ENCODE results near the gene MAJIN.

MAJIN gene

DNA sequence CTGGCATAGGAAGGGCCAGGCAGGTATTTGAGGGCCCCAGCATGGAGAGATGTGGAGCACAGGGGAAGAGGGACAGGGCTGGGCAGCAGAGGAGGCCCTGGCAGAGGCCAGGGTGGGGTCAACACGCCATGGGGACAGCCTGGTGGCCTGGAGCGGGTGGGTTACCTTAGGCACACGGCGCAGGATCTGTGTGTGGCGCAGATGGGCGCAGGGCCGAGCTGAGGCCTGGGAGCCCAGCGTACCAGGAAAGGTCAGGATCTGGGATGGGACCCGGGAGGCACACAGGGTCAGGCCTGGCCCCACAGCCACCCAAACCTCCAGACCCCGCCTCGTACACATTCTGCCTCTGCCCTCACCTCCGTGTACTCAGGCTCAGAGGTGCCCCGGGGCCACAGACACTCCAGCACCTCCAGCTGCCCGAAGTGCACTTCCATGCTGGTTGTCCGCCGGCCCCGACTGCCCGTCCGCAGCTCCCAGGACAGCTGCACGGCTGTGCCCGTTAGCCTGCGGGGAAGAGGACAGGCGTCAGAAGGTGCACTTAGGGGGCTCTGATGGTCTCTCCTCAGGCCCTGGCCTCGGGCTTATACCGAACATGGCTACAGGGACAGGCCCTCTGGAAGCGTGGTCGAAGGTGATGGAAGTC is 61.3 kb downstream of the MAJIN start:
- no peak for DNase-seq

DNA sequence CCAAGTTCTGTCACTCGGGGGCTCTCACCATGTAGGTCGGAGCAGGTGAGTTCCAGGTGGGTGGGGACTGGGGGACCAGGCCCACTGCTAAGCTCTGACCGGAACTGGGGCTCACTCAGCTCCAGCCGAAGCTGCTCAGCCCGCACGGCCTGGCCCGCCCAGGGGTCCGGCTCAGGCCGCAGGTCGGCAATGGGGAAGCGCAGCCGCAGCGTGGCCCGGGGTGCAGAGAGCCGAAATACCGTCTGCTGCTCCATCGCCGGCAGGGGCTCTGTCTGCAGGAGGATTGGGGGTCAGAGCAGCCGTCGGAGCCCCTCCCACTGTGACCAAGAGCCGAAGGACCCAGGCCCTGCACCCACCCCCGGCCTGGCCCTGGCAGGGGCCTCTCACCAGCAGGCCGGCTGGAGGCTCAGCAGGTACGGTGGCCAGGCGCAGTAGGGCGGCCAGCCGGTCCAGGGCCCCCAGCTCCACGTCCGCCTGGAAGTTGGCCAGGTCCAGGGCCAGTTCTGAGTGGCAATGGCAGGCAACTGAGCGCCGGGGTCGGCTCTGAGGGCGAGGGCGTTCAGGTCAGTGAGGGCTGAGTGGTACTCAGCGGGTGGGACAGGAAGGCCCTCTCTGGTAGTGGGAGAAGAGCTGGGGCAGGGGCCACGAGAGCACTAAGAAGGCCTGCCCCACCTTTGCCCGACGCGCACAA is 62.1 kb downstream of the MAJIN start:
- DNase-seq, result no peak

DNA sequence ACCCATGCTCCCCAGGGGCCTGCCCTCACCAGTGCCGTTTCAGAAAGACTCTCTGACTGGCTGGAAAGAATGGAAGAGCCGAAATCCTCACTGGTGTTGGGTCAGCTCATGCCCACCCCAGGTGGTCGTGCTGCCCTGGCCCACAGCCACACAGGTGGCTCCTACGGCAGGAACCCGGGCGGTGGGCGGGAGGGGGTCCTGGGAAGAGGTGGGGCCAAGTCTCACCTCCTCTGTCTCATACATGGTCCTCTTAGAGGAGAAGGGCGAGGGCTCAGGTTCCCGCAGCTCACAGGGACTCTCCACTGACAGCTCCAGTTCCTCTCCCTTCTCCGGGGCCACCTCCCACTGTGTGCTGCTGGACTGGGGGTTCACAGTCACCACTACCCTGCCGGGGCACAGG is 63.1 kb downstream of the MAJIN start:
- DNase-seq, result no peak

DNA sequence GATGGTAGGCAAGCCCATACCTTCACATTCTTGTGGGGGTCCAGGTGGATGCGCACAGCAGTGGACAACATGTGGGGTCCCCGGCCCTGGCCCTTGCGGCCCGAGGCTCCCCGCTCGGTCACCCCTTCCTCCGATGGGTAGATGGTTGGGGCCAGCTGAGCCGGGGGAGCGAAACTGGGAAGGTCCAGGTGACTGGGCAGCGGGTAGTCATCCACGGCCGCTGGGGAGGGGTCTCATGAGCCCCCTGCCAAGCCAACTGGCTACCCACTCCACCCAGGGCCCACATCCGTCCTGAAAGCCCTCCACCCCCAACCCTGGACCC is 65.6 kb downstream of the MAJIN start:
- no peak for DNase-seq

DNA sequence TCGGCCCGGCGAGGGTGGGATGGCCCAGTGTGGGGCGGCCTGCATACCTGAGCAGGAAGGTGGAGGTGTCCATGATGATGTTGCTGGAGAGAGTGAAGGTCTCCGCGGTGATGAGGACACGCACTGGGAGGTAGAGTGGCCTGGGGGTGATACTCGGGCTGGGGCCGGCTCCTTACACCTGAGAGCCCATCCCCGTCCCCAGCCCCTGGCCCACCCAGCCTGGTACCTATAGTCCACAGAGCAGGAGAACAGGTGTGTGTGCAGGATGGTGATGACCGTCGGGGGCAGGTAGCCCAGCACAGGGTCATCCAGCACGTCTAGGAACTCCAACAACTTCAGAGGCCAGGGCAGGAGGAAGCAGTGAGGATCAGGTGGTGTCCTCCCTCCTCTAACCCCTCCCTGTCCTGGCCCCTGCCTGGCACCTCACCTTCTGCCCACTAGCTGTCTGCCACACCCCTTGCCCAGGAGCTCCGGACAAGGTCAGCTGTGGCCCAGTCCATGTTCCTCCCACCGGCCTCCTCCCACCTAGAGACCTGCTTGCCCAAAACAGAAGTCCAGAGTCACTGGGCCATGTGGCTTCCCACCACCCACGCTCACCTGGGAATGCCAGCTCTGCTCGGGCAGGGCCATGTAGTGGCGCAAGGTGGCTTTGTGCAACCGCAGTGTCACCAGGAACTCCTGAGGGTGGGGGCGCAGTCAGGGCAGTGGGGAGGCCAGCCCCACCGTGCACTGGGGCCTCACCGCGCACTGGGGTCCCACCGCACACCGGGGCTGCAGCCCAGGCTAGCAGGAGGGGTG is 66.2 kb downstream of the MAJIN start:
- no peak for DNase-seq

DNA sequence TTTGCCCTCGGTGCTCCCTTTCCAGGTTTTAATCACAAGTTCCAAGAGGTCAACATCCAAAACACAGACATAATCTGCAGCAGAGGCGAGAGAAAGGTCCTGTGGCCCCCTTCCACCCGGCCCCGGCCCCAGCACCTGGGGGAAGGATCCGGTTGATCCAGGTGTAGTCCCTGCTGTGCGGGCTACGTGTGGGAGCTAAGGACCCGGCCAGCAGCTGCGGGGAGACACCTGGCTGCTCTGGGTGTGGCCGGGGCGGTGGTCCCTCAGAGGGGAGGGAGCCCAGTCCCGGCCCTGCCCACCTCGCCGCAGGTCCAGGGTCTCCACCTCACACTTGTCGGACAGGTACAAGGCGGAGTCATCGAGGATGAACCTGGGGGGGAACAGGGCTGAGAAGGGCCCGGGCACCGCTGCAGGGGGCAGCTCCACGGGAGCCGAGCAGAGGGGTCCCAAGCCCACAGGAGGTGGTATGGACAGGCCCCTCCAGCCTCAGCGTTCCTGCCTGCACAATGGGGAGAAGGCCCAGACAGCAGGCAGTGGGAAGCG is 68.5 kb downstream of the MAJIN start:
- no peak for DNase-seq

DNA sequence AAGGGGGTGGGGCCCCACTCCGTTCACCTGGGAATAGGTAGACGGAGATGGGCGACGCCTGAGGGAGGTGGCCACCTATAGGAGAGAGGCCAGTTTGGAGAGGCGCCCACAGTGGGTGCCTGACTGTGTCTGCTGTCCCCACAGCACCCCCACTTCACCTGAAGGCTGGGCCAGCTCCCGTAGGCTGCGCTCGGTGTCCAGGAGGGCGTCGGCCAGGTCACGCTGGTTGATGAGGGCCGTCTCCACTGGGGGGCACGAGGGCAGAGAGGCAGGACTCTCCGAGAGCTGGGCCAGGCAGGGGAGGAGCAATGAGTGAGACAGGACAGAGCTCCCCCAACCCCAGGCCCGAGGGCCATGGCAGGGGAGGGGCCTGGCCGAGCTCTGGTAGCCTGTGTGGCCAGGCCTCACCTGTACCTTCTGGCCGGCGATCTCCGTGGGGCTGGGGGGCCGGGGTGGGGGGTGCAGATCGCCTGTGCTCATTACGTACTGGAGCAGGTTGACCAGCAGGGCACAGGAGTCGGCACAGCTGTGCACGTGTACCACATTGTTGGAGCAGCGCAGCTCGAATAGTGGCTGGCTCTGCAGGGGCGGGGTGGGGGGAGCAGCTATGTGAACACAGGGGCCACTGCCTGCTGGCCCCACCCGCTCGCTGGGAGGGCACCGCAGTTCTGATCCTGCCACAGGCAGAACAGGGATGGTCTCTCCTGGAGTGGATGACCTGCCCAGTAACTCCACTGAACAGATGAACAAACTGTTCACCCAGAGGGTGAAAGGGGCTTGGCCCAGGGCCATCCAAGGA is 69.6 kb downstream of the MAJIN start:
- no peak for DNase-seq

DNA sequence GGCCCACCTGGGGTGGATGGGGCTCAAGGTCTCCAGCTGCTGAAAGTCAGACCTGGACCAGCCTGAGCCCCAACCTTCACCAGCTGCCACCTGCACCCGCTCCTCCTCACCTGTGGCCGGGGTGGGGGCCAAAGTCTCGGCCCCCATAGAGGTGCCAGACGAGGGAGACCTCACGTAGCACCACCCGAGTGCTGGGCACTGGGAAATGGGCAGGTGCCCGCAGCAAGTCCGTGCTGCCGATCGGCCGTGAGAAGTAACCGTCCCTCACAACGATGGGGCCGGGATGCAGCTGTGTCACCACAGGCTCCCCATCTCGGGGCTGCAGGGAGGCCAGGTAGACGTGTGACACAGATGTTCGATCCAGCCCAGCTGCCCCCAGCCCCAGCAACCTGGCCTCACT is 71.1 kb downstream of the MAJIN start:
- no peak for DNase-seq

DNA sequence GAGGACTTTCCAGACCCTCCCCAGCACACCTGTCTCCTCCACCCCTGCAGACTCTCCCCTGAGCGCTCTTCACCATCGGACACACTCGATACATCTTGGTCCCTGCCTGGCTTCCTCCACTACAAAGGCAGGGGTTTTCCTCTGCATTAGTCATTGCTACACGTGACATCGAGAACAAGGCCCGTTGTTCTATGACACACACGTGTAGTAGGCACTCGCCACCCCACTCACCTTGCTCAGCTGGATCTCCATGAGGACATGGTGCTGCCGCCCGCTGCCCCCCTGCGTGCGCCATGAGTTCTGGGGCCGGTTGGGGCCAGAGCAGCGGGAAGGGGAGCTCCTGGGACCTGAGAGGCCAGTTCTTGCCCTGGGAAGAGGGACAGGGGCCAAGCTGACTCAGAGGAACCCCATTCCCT is 71.6 kb downstream of the MAJIN start:
- peak; percentile 55 for DNase-seq

DNA sequence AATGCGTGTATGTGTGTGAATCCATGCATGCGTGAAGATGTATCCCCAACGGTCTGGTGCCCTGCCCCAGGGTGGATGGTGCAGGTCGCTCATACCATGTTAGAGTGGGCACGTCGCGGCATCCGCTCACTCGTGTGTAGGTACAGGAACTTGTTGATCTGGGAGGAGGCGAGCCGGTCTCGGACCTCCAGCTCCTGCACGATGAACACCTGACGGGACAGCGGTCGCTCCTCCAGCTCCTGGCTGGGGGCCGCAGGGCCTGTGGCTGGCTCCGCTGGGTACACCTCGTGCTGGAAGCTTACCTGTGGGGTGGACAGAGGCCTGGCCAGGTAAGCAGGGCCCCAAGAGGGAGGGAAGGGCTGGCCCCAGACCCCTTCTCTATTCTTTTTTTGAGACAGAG is 73.4 kb downstream of the MAJIN start:
- no peak for DNase-seq

DNA sequence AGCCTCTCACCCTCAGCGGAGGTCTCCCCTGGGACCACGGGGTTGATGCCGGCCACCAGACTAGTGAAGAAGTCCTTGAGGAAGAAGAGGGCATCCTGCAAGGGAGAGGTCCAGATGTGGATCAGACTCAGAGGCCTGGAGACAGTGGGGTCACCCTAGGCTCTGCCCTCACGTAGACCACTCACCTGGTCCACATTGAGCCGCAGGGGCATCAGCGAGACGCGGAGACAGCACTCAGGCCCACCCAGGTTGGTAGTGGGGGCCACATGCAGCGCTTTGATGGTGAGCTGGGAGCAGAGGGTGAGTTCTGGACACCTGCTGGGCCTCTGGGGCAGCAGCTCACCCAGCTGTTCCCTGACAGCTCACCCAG is 73.8 kb downstream of the MAJIN start:
- DNase-seq, result no peak

DNA sequence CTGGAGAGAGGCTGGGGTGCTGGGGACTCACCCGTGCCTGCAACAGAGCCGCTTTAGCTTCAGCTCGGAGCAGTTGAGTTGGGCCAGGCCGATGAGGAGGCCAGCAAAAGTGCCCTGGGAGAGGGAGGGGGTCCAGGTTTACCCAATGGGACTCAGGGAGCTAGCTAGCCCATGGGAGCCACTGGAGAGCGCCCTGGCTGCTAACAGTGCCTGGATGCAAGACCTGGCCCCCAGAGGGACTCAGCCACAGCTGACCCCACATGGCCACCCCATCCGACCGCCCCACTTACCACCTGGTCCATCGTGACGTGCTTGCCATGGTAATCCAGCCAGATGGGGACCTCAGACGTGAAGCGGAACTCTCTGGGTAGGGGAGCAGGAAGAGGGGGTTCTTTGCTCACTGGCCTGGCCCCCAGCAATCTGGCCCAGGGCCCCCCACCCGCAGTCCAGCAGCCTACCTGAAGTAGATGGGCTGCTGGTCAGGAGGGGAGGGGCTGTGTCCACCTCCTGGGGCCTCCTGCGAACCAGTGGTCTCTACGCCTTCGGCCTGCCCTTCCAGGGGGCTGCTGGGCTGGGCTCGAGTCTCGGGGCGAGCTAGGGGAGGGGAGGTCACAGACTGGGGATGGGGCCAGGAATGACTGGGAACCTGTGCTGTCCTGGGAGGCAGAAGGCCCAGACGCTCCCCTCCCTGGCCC is 74.4 kb downstream of the MAJIN start:
- no peak for DNase-seq

DNA sequence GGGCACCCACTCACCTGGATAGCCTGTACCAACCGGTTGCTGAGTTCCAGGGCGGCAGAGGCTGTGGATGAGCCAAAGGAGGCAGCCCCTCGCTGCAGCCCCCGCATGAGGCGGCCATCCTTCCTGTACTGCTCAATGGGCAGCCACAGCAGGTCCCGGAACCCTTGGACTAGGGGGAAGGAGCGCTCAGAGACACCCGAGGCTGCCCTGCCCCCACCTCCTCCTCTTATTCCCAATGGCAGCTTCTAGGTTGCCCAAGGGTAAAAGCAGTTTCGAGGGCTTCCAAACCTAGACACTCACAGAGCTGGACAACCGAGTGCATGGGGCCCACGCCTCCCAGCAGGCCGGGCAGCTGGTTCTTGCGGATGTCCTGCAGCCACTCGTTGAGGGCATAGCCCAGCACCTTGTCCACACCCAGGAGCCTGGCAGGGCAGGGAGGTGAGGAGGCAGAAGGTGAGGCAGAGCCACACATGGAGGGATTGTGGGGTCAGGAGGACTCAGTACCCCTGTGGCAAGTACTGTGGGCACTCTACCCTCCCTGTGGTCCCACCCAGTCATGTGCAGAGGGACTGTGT is 75.4 kb downstream of the MAJIN start:
- no peak for DNase-seq

DNA sequence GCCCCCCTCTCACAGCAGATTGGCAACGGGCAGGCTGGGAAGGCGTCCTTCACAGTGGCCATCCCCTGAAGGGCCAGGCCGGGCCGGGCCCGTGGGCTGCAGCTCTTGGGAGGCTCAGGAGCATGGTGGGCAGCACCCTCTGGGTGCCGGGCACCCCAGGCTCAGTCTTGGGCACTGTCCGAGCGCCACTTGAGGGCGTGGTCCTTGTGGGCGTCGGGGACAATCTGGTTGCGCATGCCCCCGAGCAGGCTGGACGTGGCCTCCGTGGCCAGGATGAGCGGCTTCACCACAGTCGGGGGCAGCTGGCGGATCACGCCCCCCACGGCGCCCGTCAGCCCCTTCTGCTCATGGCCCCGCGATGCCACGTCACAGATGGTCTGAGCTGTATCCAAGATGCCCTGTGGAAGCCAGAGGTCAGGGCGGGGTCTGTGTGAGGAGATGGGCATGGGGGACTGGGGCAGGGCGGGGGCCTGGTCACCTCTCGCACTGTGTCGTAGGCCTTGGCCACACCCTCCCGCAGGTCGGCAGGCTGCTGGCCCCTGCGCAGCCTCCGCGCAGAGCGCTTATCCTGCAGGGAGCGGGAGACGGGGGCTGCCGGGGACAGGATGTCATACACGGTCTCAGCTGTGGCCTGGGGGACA is 77.0 kb downstream of the MAJIN start:
- no peak for DNase-seq

DNA sequence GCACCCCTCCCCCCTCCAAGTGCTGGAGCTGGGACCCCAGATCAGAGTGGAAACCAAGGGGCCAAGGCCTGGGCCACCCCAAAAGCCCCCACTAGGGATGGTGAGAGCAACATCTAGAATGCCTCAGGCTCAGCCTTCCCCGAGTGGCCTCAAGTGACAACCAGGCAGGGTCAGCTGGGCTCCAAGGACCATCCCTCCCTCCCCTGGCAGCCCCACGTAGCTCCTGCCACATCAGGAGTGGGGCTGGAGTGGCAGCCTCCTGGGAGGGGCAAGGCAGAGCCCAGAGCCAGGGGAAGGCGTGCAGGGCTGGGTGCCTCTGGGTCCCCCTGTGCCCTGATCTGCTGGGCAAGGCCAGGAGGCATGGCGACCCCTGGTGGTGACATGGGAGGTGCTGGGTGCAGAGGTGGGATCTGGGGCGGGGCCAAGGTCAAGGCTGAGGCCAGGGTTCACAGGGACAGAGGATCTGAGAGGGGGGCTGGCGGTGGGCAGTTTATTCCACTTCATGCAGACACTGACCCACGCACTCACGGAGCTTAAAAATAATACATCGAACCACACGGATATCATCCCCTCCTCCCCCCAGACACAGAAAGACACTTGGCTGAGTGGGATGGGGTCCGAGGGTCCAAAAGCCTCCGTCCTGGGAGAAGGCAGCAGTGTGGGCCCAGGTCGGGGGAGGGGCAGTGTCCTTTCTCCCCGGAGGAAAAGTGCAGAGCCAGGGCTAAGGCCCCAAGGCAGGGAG is 77.7 kb downstream of the MAJIN start:
- DNase-seq, result peak; percentile 92

DNA sequence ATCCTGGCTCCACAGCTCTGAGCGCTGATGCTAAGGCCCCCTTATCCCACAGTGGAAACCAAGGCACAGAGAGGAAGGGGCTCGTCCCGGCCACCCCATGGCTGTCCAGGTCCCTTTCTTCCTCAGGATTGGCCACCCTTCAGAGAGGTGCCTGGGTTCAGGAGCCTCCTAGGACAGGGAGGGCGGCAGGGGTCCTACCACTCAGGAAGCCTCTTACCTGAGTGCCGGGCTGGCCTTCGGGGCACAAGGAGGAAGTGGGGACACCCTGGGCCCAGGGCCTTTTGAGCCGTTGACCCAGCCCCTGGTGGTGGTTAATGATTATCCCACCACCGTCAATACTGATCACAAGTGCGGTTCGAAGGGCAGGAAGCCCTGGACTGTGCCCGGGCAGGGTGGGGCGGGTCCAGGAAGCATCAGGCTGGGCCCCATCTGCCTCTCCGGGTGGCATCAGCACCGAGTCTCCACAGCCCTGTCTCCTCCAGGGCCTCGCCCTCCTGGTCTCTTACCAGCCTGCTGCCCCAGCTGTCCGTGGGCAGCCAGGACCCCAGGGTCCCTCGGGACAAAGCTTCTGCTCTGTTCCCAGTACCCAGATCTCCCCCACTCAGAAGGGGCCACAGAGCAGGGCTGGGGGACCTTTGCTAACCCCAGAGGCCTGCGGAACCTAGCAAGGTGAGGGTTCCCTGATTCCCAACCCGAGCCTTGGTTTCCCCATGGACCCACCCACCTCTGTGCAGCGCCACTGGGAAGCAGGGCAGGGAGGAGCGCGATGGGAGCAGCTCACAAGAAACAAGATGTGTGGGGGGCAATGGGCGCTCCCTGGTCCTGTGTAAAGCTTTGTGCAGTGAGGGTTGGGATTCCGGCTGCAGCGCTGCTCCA is 78.5 kb downstream of the MAJIN start:
- no peak for DNase-seq

DNA sequence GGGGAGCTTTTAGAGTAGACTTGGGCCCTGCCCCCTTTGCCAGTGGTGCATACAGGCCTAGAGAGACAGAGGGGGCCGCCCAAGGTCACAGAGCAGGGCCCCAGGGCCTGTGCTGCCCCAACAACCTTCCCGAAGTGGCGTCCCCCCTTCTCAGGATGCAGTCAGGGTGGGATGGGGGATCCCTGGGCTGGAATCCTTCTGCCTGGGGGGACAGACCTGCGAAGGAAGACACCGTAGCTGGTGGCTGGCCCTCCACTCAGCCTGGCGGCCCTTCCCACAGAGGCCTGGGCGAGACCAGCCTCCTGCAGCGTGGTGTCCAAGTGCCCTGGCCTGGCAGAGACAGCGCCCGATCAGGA is 79.1 kb downstream of the MAJIN start:
- DNase-seq, result no peak

DNA sequence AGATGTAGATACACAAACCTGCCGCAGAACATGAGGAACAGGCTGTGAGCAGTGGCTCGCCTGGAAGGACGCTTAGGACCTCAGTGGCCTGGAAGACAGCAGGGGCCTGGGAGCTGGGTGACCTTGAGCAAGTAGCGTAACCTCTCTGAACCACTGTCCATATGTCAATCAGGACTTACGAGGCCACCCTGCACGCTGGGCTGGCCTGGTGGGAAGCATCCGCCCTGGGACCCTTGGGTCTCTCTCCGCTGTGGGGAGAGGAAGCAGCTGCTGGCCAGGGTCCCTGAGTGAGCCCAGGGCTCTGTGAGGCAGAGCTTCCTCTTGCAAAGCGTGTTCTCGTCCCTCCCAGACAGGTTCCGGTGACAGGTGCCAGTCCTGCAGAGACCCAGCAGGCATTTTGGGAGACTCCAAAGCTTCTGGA is 79.5 kb downstream of the MAJIN start:
- no peak for DNase-seq

DNA sequence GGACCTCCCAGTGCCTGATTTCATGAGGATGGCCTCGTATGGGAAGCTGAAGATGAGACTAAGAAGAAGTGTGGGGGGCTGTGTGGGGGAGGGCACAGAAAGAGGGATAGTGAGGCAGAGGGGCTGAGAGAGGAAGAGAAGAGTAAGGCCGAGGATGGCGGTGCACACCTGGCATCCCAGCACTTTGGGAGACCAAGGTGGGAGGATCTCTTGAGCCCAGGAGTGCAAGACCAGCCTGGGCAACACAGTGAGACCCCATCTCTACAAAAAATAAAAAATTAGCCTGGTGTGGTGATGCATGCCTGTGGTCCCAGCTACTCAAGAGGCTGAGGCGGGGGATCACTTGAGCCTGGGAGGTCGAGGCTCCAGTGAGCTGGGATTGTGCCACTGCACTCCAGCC is 80.0 kb downstream of the MAJIN start:
- no peak for DNase-seq
